ENCODE results near the gene CNPY4. TPM values are rescaled to one million over a fixed set of nuclear protein-coding genes. Genes with fewer than 3 reads are reported as not detected.
A peak's percentile ranks its signal among the peaks of the same experiment; 100 is the strongest.

The CNPY4 gene
- total RNA-seq, 2 donors from 2014 or later, result 7.0 to 9.8 TPM

DNA sequence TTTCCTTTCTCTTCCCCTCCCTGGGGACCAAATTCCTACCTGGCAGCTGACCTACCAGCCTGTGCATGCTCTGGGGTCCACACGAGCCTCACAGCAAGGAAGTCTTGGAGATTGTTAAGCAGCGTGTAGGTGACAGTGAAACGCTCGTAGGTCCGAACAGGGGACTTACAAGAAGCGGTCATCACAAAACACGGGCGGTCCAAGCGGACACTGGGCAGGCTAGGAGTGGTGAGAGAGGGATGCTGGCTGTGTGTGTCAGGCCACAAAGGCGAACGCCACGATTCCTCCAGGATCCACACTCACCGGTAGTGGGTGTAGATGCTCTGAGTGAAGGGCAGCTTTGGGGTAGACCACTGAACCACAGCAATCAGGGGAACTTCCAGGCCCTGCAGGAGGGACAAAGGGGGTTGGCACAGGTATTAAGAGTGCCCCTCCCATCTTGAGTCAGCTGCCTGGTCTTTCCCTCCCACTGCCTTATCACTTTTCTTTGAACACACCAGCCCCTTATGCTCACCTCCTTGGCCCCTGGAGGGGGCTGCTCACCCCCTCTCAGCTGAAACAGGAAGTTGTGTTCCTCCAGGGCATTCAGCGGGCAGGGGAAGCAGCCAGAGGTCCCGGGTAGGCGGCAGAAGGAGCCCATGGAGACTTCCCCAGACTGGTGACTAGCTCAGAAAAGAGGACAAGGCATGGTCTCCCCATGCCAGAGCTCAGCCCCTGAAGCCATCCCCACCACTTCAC lies 37.1 kb downstream of the CNPY4 start:
- ATAC-seq (no peak), DNase-seq (no peak)
- intact Hi-C loops (cut with DNase I, micrococcal nuclease), result no loop called here

- ATAC-seq, result no peak
- DNase-seq, result no peak
- intact Hi-C loops (cut with DNase I, micrococcal nuclease), result no loop called here
Measured at GRCh38 chr7:100157069-100157333, 37.6 kb downstream of the CNPY4 start.

GRCh38 chr7:100157334-100158228 lies 38.1 kb downstream of the CNPY4 start:
- peak; percentile 41 to 60 for DNase-seq
- intact Hi-C loops (cut with DNase I, micrococcal nuclease), result no loop called here

GRCh38 chr7:100158229-100159098 lies 39.0 kb downstream of the CNPY4 start, which contains the start of gene TRAPPC14:
Gene TRAPPC14, minus strand, starts transcription at chr7:100158723. Its CDS starts 224 bp downstream, at chr7:100158499.
- intact Hi-C loops (cut with DNase I, micrococcal nuclease), result no loop called here
- ATAC-seq (peak; percentile 52), DNase-seq (peak; percentile 93 to 99)

More at GRCh38 chr7:100157334-100158228, 38.1 kb downstream of the CNPY4 start:
- peak; percentile 17 for ATAC-seq

GRCh38 chr7:100159099-100159623 lies 39.7 kb downstream of the CNPY4 start:
- intact Hi-C loops (cut with DNase I, micrococcal nuclease), result no loop called here
- no peak for DNase-seq
- no peak for ATAC-seq

DNA sequence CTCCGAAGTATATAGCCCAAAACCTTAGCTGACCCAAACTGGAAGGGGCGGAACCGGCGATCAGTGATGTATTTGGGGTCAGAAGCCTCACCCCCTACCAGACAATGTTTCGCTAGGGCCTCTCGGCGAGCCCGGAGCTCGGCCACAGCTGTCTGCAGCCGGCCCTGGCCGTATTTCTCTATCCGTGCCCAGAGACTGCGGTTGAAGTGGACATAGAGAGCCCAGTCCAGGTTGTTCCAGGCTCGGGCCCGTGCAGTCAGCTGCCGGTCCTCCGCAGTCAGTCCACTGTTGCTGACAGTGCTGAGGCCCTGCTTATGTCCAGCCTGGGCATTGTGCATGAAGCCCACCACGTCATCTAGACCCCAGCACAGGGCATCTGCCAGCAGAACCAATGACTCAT lies 40.6 kb downstream of the CNPY4 start:
- ATAC-seq, result no peak
- intact Hi-C loops (cut with DNase I, micrococcal nuclease), result no loop called here
- no peak for DNase-seq

DNA sequence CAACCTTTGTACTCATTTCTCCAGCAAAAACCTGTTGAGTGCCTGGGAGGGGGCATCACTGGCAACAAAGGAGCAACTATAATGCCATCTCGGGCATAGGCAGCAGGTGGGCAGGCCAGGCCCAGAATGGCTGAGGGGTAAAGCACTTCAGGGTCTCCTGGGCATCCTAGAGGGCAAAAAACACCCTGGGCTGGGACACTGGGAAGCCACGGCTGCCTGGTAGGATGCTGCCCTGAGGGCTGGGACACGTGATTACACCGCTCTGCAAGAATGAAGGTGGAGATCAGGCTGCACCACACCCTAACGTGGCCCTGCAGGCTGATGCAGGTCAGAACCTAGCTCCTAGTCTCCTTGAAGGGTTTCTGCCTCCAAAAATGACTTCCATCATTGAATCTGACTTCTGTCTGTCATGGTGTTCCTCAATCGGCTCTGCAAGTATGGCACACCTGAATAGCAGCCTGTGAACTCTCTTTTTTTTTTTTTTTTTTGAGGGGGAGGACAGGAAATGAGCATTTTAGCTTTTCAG lies 43.6 kb downstream of the CNPY4 start:
- intact Hi-C loops (cut with DNase I, micrococcal nuclease), result no loop called here
- peak; percentile 76 for ATAC-seq
- DNase-seq, result peak; percentile 72 to 83

- DNase-seq (no peak), ATAC-seq (no peak)
- intact Hi-C loops (cut with DNase I, micrococcal nuclease), result no loop called here
Measured at GRCh38 chr7:100163871-100164270, 44.4 kb downstream of the CNPY4 start.

DNA sequence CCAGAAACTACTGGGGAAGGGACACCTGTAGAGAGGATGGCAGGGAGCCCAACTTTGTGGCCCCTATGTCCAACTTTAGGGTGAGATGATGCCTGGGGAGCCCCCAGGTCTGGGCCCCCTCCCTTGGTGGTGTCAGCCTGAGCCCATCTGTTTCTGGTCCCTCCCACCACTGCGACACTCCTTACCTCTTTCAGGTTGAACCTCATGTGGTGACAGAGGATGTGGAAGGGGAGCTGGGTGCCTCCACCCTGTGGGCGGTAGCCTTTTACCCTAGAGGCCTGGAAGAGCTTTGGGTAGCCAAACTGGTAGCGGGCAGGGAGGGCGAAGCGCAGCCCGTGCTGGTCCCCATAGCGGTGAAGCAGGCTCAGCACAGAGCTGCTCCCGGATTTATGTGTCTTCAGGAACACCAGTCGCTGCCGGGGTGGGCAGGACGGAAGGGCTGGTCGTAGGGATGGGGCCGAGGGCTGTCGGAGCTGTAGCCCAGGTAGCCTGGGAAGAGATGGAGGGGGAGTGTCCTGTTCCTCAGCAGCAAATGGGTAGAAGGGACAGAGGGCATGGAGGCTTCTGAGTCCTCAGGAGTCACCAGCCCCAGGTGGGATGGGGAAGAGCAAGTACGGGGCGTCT lies 47.0 kb downstream of the CNPY4 start:
- ATAC-seq (no peak), DNase-seq (no peak)
- intact Hi-C loops (cut with DNase I, micrococcal nuclease), result no loop called here

DNA sequence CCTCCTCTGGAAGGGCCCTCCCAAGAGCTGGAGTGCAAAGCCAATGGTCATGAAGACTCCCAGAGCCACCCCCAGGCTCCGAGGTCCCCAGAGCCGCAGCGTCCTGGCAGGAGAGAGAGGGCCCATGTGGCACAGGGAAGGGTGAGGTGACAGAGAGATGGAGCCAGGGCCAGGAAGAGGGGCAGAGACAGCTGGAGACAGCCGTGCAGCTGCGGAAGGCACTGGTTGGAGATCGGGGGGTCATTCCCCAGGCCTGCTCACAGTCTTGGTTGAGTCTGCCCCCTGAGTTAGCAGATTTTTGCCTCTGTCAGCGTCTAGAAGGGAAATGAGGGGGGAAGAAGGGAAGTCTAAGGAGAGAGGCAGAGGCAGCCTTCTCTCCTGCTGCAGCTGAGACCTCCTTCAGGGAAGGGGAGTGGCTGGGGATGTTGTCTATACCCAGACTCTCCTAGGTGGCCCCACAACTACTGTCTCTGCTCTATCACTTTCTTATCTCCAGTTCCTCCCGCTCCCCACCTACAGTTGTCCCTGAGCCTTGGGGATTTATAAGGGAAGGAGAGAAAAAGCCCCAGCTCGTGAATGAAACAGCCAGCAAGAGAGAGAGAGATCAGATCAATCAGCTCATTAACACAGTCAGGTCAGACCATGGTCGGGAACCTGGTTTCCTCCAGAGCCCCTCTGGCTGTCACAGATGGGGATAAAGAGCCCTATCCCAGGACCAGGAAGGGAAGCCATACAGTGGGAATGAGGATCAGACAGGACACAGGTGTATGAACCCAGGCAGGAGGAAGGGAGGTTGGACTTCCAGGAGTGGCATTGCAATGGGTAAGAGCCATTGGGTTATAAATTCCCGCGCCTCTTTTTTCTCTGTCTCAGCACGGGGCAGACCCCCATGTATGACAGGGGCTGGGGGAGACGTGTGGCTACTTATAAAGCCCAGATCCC lies 47.8 kb downstream of the CNPY4 start:
- DNase-seq (peak in 1 of 2 donors; percentile 24), ATAC-seq (peak; percentile 24)
- intact Hi-C loops (cut with DNase I, micrococcal nuclease), result no loop called here

GRCh38 chr7:100167912-100168323 lies 48.5 kb downstream of the CNPY4 start:
- DNase-seq, result peak in 1 of 2 donors; percentile 56
- peak; percentile 59 for ATAC-seq
- intact Hi-C loops (cut with DNase I, micrococcal nuclease), result no loop called here

DNA sequence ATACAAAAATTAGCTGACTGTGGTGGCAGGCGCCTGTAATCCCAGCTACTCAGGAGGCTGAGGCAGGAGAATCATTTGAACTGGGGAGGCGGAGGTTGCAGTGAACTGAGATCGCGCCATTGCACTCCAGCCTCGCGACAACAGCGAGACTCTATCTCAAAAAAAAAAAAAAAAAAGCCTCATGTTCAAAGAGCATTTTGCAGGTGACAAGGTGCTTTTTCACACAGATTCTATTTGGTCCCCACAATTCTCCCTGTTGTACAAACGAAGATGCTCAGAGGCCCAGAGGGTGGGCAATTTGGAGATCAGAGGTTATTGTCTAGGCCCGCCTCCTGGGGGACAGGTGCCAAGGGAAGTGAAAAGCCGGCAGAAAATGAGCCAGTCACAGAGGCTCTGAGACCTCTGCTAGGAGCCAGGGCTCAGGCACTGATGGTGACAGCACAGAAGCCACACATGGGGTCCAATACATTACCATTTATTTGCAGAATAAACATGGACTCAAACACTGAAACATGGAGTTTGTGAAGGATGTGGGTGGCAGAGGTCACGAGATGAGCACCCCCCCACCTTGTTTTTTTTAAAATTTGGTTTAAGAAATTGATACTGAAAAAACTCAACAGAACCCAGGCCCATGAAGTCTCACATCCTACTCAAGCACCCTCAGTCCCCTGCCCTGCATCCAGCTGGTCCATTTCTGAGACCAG lies 49.9 kb downstream of the CNPY4 start:
- DNase-seq (no peak), ATAC-seq (no peak)
- intact Hi-C loops (cut with DNase I, micrococcal nuclease), result no loop called here

DNA sequence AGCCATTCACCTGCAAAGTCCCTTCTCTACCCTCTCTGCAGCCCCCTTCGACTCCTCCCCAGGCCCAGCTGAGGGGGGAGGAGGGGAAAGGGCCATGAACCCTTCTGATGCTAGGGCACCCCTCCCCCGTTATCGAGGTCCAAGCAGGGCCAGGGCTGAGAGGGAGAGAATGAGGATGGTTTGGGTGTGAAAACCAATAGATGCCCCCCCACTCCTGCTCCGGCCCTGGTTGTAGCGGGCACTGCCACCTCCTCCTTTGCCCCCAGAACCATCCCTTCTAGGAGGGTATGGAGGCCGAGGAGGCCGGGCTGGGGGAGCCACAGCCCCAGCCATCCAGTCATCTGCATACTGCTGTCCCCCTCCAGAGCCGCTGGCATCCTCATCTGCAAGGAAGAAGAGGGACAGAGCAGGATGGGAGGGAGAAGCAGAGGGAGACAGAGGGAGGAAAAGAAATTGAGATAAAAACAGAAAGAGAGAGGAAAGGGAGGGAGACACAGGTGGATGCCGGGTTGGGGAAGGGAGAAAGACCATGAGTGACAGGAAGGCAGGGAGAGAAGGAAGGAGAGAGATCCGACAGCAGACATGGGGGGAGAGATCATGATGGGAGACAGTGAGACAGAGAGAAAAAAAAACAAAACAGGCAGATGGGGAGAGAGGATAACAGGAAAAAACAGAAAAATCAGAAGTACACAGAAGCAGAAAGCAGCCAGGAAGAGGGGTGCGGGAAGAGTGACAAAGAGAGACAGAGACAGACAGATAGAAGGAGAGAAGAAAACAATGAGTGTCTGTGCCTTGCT lies 50.9 kb downstream of the CNPY4 start:
- intact Hi-C loops (cut with DNase I, micrococcal nuclease), result no loop called here
- no peak for ATAC-seq
- DNase-seq, result peak in 1 of 2 donors; percentile 21

DNA sequence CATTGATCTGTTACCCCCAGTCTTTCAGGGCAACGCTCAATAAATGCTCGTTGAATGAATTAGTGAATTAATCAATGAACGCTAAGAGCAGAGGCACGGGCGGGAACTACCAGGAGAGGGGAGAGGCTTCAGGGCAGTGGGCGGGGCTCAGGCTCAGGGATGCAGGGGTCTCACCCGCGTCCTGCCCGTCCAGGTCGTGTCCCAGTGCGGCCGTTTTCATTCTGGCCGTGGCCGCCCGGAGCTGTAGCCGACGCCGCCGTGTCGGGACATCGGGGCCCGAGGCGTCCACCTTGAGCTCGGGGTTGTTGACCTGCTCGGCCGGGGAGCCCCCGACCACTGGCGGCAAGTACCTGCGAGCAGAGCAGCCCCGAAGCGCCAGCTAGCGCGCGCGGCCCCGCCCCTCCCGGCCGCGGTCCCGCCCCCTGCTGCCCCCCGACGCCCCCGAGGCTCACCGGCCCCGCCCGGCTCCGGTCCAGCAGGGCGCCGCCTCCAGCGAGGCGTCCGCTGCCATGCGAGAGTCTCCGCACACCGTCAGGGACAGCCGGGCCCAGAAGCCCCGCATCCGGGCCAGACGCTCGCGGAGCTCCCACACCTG lies 51.8 kb downstream of the CNPY4 start:
- DNase-seq (peak in 1 of 2 donors; percentile 53), ATAC-seq (peak; percentile 34)
- intact Hi-C loops (cut with DNase I, micrococcal nuclease), result no loop called here

DNA sequence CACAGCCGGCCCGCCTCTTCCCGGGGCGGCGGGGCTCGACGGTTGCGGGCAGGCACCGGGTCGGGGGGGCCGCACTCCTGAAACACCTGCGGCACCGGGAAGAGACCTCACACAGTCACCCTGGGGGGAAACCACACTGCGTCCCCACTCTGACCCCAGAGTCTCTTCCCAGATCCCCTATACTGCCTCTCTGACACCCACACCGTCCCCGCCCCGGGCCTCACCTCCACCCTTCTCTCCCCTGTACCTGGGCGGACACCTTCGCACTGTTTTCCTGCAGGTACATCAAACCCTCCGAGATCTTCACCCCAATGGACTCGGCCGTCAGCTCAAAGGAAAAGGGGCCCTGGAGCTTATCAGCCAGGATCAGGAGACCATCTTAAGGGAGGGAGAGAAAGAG lies 52.4 kb downstream of the CNPY4 start:
- DNase-seq (no peak), ATAC-seq (no peak)
- intact Hi-C loops (cut with DNase I, micrococcal nuclease), result no loop called here
